NCI-H187 treated with DMSO at 0.1 percent for 48 hours (cell line): ENCODE measurements around the gene EGFR.

Experiments
- DNase-seq: peaks from one replicate; lab custom pipeline; 2025; lab: John Stamatoyannopoulos, UW

Gene EGFR

GRCh38 chr7:55172881-55173609 lies 154.2 kb downstream of the EGFR start:
- no peak for DNase-seq

GRCh38 chr7:55173671-55174070 lies 154.9 kb downstream of the EGFR start:
- DNase-seq: no peak

- no peak for DNase-seq
These were observed 155.6 kb downstream of the EGFR start for GRCh38 chr7:55174456-55174855.

GRCh38 chr7:55174856-55175255 lies 156.0 kb downstream of the EGFR start:
- DNase-seq: no peak

GRCh38 chr7:55177068-55177530 lies 158.3 kb downstream of the EGFR start:
- DNase-seq: no peak

GRCh38 chr7:55177589-55178261 lies 158.9 kb downstream of the EGFR start:
- no peak for DNase-seq

- no peak for DNase-seq
These were observed 159.6 kb downstream of the EGFR start for GRCh38 chr7:55178292-55178862.

GRCh38 chr7:55178863-55179773 lies 160.3 kb downstream of the EGFR start:
- no peak for DNase-seq

GRCh38 chr7:55179931-55180682 lies 161.3 kb downstream of the EGFR start:
- no peak for DNase-seq

GRCh38 chr7:55180963-55181542 lies 162.2 kb downstream of the EGFR start:
- no peak for DNase-seq

- no peak for DNase-seq
These were observed 162.9 kb downstream of the EGFR start for GRCh38 chr7:55181762-55182161.

GRCh38 chr7:55183897-55184296 lies 165.1 kb downstream of the EGFR start:
- no peak for DNase-seq

- no peak for DNase-seq
These were observed 166.5 kb downstream of the EGFR start for GRCh38 chr7:55185321-55185802.

GRCh38 chr7:55185941-55186609 lies 167.3 kb downstream of the EGFR start:
- DNase-seq: no peak

GRCh38 chr7:55187701-55188491 lies 169.1 kb downstream of the EGFR start:
- DNase-seq: no peak

- no peak for DNase-seq
These were observed 169.8 kb downstream of the EGFR start for GRCh38 chr7:55188590-55189138.

- no peak for DNase-seq
These were observed 170.4 kb downstream of the EGFR start for GRCh38 chr7:55189146-55189766.

GRCh38 chr7:55189878-55190436 lies 171.1 kb downstream of the EGFR start:
- no peak for DNase-seq
